ENCODE measurements around the gene TRMO.

DNA sequence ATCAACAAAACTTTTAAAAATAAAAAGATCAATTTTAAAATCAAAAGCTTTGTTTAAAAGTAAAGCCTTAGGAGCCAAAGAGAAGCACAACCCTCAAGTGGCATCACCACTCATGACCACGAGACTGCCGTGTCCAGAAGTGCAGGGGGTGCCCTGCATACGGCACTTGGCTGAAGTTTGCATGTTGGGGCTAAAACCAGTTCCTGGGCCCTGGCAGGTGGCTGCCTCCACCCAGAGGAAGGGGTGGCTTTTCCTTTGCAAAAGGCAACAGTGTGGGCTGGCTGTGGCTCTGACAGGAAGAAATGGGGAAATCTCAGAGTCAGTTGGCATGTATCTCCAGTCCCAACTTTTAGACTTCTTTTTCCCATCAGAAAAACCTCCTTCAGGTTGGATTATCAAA is 15.3 kb downstream of the TRMO start:
- TF ChIP-seq ARNTL (CRISPR knock-in tag; IDR thresholded peaks at IDR 0.05) (no peak), ZSCAN30 (CRISPR knock-in tag; IDR thresholded peaks at IDR 0.05) (no peak), ATF2 (CRISPR knock-in tag; IDR thresholded peaks at IDR 0.05) (no peak), CBX2 (IDR thresholded peaks at IDR 0.05; ENCODE audit: low read depth, low read length) (no peak), CBX2 (CRISPR knock-in tag; IDR thresholded peaks at IDR 0.05; ENCODE audit: low read depth) (no peak), PTBP1 (IDR thresholded peaks at IDR 0.05; ENCODE audit: low read depth, low read length, poor library complexity, severe bottlenecking) (no peak), ZNF383 (CRISPR knock-in tag; IDR thresholded peaks at IDR 0.05; ENCODE audit: borderline replicate concordance) (no peak)
- TF ChIP-seq, protein P1, sequence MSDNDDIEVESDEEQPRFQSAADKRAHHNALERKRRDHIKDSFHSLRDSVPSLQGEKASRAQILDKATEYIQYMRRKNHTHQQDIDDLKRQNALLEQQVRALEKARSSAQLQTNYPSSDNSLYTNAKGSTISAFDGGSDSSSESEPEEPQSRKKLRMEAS (IDR thresholded peaks at IDR 0.05), result no peak
- TF ChIP-seq, protein P2, sequence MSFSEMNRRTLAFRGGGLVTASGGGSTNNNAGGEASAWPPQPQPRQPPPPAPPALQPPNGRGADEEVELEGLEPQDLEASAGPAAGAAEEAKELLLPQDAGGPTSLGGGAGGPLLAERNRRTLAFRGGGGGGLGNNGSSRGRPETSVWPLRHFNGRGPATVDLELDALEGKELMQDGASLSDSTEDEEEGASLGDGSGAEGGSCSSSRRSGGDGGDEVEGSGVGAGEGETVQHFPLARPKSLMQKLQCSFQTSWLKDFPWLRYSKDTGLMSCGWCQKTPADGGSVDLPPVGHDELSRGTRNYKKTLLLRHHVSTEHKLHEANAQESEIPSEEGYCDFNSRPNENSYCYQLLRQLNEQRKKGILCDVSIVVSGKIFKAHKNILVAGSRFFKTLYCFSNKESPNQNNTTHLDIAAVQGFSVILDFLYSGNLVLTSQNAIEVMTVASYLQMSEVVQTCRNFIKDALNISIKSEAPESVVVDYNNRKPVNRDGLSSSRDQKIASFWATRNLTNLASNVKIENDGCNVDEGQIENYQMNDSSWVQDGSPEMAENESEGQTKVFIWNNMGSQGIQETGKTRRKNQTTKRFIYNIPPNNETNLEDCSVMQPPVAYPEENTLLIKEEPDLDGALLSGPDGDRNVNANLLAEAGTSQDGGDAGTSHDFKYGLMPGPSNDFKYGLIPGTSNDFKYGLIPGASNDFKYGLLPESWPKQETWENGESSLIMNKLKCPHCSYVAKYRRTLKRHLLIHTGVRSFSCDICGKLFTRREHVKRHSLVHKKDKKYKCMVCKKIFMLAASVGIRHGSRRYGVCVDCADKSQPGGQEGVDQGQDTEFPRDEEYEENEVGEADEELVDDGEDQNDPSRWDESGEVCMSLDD (CRISPR knock-in tag; IDR thresholded peaks at IDR 0.05; ENCODE audit: borderline replicate concordance), result no peak
